ENCODE results near the gene NAV3. TPM values are rescaled to one million over a fixed set of nuclear protein-coding genes. Genes with fewer than 3 reads are reported as not detected.

NAV3 gene
- total RNA-seq, 1 donor from 2014 or later, result 11.4 TPM

DNA sequence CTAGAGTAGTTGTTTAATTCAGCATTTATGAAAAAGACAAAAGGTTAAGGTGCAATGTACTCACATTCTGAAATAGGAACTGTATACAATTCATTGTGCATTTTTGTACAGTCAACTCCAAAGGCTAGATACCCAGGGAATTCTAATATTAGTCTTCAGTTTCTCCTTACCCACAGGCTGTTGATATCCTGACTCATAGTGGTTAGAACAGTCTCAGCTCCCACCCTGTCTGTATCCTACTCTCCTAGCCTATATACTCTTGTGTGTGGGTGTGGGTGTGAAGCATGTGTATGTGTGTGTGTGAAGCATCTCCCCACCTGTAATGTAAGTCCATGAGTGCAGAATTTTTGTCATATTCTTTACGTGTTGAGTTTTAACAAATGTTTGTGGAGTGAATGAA lies 229.5 kb downstream of the NAV3 start:
- TF ChIP-seq EZH2phosphoT487 (IDR thresholded peaks at IDR 0.05) (no peak), EZH2 (IDR thresholded peaks at IDR 0.05) (no peak)
- TF ChIP-seq, protein P1, sequence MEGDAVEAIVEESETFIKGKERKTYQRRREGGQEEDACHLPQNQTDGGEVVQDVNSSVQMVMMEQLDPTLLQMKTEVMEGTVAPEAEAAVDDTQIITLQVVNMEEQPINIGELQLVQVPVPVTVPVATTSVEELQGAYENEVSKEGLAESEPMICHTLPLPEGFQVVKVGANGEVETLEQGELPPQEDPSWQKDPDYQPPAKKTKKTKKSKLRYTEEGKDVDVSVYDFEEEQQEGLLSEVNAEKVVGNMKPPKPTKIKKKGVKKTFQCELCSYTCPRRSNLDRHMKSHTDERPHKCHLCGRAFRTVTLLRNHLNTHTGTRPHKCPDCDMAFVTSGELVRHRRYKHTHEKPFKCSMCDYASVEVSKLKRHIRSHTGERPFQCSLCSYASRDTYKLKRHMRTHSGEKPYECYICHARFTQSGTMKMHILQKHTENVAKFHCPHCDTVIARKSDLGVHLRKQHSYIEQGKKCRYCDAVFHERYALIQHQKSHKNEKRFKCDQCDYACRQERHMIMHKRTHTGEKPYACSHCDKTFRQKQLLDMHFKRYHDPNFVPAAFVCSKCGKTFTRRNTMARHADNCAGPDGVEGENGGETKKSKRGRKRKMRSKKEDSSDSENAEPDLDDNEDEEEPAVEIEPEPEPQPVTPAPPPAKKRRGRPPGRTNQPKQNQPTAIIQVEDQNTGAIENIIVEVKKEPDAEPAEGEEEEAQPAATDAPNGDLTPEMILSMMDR (IDR thresholded peaks at IDR 0.05), result no peak
- no peaks in the 10 kb centered on the region for H3K9me3 ChIP-seq (ENCODE audit: low read depth)
- no peak overlapping the region for H3K27ac ChIP-seq
- no peaks in the 10 kb centered on the region for H3K27me3 ChIP-seq
- no peak for DNase-seq (ENCODE audit: low spot score)
- no peak overlapping the region for H3K9ac ChIP-seq
- no peaks in the 10 kb centered on the region for H3F3A ChIP-seq (ENCODE audit: low read depth)
- no peak overlapping the region for H3K27ac Mint-ChIP-seq
- H3K36me3 ChIP-seq, result no peaks in the 10 kb centered on the region
- H4K20me1 ChIP-seq (ENCODE audit: low read depth), result no peaks in the 10 kb centered on the region
- H3K79me2 ChIP-seq (ENCODE audit: low read depth), result no peaks in the 10 kb centered on the region
- H3K4me3 ChIP-seq, result no peak overlapping the region
- H3K4me3 Mint-ChIP-seq, result no peak overlapping the region
- H3K27me3 Mint-ChIP-seq (ENCODE audit: insufficient read depth, low read depth), result no peaks in the 10 kb centered on the region
- no peaks in the 10 kb centered on the region for H3K36me3 Mint-ChIP-seq
- H3K4me1 ChIP-seq, result no peaks in the 10 kb centered on the region
- no peaks in the 10 kb centered on the region for H3K9me3 Mint-ChIP-seq
- peaks cover 2% of the 10 kb centered on the region for H3K4me1 Mint-ChIP-seq
- no peak overlapping the region for H2AFZ ChIP-seq (replicated peaks)
- no peak overlapping the region for H3K4me2 ChIP-seq

DNA sequence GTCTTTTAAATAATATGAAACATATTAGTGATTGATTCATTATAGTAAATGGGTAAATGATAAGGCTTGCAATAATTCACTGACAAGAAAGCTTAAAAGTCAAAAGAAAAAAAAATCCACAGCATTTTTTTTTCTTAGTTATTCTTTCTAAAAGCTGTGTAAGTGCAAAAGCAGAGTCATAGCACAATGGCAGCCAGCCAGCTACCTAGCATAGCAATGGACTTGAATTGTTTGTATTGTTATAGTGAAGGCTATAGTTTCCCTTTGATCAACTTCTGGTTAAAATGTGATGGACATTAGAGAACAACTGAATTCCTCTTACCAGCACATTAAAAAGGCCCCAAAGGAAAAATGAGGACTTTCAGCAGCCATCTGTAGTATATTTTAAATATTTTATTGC lies 232.1 kb downstream of the NAV3 start:
- no peak overlapping the region for H2AFZ ChIP-seq (replicated peaks)
- no peaks in the 10 kb centered on the region for H3K9me3 ChIP-seq (ENCODE audit: low read depth)
- H3K4me3 ChIP-seq, result no peak overlapping the region
- Mint-ChIP-seq H3K36me3 (no peaks in the 10 kb centered on the region), H3K27ac (no peak overlapping the region), H3K9me3 (no peaks in the 10 kb centered on the region), H3K4me3 (no peak overlapping the region), H3K27me3 (ENCODE audit: insufficient read depth, low read depth) (no peaks in the 10 kb centered on the region), H3K4me1 (peaks cover 2% of the 10 kb centered on the region)
- no peaks in the 10 kb centered on the region for H3K4me1 ChIP-seq
- H3K79me2 ChIP-seq (ENCODE audit: low read depth), result no peaks in the 10 kb centered on the region
- H3K36me3 ChIP-seq, result no peaks in the 10 kb centered on the region
- H3K9ac ChIP-seq, result no peak overlapping the region
- no peaks in the 10 kb centered on the region for H3K27me3 ChIP-seq
- H4K20me1 ChIP-seq (ENCODE audit: low read depth), result no peaks in the 10 kb centered on the region
- no peak overlapping the region for H3K27ac ChIP-seq
- no peak overlapping the region for H3K4me2 ChIP-seq
- TF ChIP-seq EZH2phosphoT487 (IDR thresholded peaks at IDR 0.05) (no peak), EZH2 (IDR thresholded peaks at IDR 0.05) (no peak)
- TF ChIP-seq, protein P1 (IDR thresholded peaks at IDR 0.05), result no peak
- H3F3A ChIP-seq (ENCODE audit: low read depth), result no peaks in the 10 kb centered on the region
- no peak for DNase-seq (ENCODE audit: low spot score)

DNA sequence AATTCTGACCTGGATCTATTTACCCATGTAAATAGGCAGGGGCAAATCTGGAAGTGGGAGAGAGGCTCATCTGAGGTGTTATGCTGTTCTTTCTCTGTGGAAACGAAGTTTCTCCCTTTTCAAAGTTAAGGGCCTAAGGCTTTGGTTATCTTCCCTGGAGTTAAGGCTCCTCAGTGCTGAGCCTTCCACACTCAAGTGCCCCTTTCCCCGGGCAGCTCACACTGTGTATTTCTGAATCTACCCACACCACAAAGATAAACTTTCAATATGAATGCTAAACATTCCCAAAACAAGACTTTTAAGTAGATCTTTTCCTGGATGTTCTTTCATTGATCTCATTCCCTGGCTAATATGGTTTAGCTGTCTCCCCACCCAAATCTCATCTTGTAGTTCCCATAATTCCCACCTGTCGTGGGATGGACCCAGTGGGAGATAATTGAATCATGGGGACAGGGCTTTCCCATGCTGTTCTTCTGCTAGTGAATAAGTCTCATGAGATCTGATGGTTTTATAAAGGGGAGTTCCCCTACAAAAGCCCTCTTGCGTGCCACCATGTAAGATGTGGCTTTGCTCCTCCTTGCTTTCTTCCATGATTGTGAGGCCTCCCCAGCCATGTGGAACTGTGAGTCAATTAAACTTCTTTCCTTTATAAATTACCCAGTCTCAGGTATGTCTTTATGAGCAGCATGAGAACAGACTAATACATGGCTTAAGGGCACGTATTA lies 251.1 kb downstream of the NAV3 start:
- no peak overlapping the region for H3K27ac ChIP-seq
- no peaks in the 10 kb centered on the region for H3K36me3 ChIP-seq
- H3F3A ChIP-seq (ENCODE audit: low read depth), result no peaks in the 10 kb centered on the region
- H3K27me3 Mint-ChIP-seq (ENCODE audit: insufficient read depth, low read depth), result no peaks in the 10 kb centered on the region
- no peaks in the 10 kb centered on the region for H3K79me2 ChIP-seq (ENCODE audit: low read depth)
- H3K4me1 ChIP-seq, result no peaks in the 10 kb centered on the region
- no peaks in the 10 kb centered on the region for H3K4me1 Mint-ChIP-seq
- H3K4me3 ChIP-seq, result no peak overlapping the region
- H3K27ac Mint-ChIP-seq, result no peak overlapping the region
- H4K20me1 ChIP-seq (ENCODE audit: low read depth), result no peaks in the 10 kb centered on the region
- TF ChIP-seq, protein P1 (IDR thresholded peaks at IDR 0.05), result no peak
- TF ChIP-seq EZH2phosphoT487 (IDR thresholded peaks at IDR 0.05) (no peak), EZH2 (IDR thresholded peaks at IDR 0.05) (no peak)
- H3K27me3 ChIP-seq, result no peaks in the 10 kb centered on the region
- H2AFZ ChIP-seq (replicated peaks), result no peak overlapping the region
- H3K9me3 ChIP-seq (ENCODE audit: low read depth), result no peaks in the 10 kb centered on the region
- no peak for DNase-seq (ENCODE audit: low spot score)
- H3K4me3 Mint-ChIP-seq, result no peak overlapping the region
- no peaks in the 10 kb centered on the region for H3K36me3 Mint-ChIP-seq
- no peak overlapping the region for H3K4me2 ChIP-seq
- peaks cover 2% of the 10 kb centered on the region for H3K9me3 Mint-ChIP-seq
- H3K9ac ChIP-seq, result no peak overlapping the region

Data from neural progenitor cell (in vitro differentiated cells).